Erythroblast (primary cell): Measurements from ENCODE around the gene NPIPB8.
"Not testable (repeated sequence)": the region's sequence is repeated elsewhere in the genome, so short reads cannot be mapped to it uniquely, and the experiment has no call there.

Experiments
- GATA1 ChIP-seq: IDR thresholded peaks from 2 replicates; pipeline ENCODE4 v1.6.1; 2011; ENCODE audit warnings: low read depth, mild to moderate bottlenecking, control low read depth, low read length, moderate library complexity
- POLR2A ChIP-seq: IDR thresholded peaks from 2 replicates; pipeline ENCODE4 v1.6.1; 2011; ENCODE audit warnings: mild to moderate bottlenecking, low read length

- TF ChIP-seq POLR2A, GATA1: not testable (repeated sequence)
Measured at GRCh38 chr16:28613912-28614311, 24.0 kb upstream of the NPIPB8 start.
